ENCODE results near the gene HTR6.
"Not testable (repeated sequence)": the region's sequence is repeated elsewhere in the genome, so short reads cannot be mapped to it uniquely, and the experiment has no call there.

HTR6 gene

GRCh38 chr1:19639228-19639627, 25.4 kb upstream of the HTR6 start:
- not testable (repeated sequence) for DNase-seq (ENCODE audit: low read depth)

GRCh38 chr1:19639999-19640362, 24.7 kb upstream of the HTR6 start:
- DNase-seq (ENCODE audit: low read depth), result no peak

- DNase-seq (ENCODE audit: low read depth), result no peak
These were observed 24.0 kb upstream of the HTR6 start for GRCh38 chr1:19640363-19641316.

- DNase-seq (ENCODE audit: low read depth), result no peak
These were observed 21.6 kb upstream of the HTR6 start for GRCh38 chr1:19643121-19643520.

- no peak for DNase-seq (ENCODE audit: low read depth)
These were observed 20.9 kb upstream of the HTR6 start, which contains the start of gene NBL1 for GRCh38 chr1:19643602-19644394. Gene NBL1, plus strand, starts transcription at chr1:19644311. Its CDS starts 10,720 bp downstream, at chr1:19655031.

- no peak for DNase-seq (ENCODE audit: low read depth)
These were observed 20.3 kb upstream of the HTR6 start for GRCh38 chr1:19644395-19644680.

GRCh38 chr1:19644681-19645410, 19.8 kb upstream of the HTR6 start:
- DNase-seq (ENCODE audit: low read depth), result no peak

GRCh38 chr1:19645411-19646251, 19.0 kb upstream of the HTR6 start:
- no peak for DNase-seq (ENCODE audit: low read depth)

- no peak for DNase-seq (ENCODE audit: low read depth)
These were observed 18.0 kb upstream of the HTR6 start for GRCh38 chr1:19646377-19647319.

- DNase-seq (ENCODE audit: low read depth), result no peak
These were observed 17.0 kb upstream of the HTR6 start for GRCh38 chr1:19647643-19648042.

GRCh38 chr1:19648239-19648638, 16.4 kb upstream of the HTR6 start:
- DNase-seq (ENCODE audit: low read depth), result no peak

GRCh38 chr1:19648689-19649088, 16.0 kb upstream of the HTR6 start:
- DNase-seq (ENCODE audit: low read depth), result no peak

- DNase-seq (ENCODE audit: low read depth), result no peak
These were observed 14.1 kb upstream of the HTR6 start for GRCh38 chr1:19650416-19651140.

GRCh38 chr1:19651141-19651737, 13.4 kb upstream of the HTR6 start:
- no peak for DNase-seq (ENCODE audit: low read depth)

- DNase-seq (ENCODE audit: low read depth), result no peak
These were observed 10.3 kb upstream of the HTR6 start for GRCh38 chr1:19654386-19654785.

GRCh38 chr1:19654886-19655717, 9.6 kb upstream of the HTR6 start:
- DNase-seq (ENCODE audit: low read depth), result no peak

- DNase-seq (ENCODE audit: low read depth), result no peak
These were observed 9.0 kb upstream of the HTR6 start for GRCh38 chr1:19655718-19656080.

- DNase-seq (ENCODE audit: low read depth), result no peak
These were observed 8.4 kb upstream of the HTR6 start for GRCh38 chr1:19656134-19656779.

All from HS-5 (cell line).